ENCODE data around the gene C20orf144.

DNA sequence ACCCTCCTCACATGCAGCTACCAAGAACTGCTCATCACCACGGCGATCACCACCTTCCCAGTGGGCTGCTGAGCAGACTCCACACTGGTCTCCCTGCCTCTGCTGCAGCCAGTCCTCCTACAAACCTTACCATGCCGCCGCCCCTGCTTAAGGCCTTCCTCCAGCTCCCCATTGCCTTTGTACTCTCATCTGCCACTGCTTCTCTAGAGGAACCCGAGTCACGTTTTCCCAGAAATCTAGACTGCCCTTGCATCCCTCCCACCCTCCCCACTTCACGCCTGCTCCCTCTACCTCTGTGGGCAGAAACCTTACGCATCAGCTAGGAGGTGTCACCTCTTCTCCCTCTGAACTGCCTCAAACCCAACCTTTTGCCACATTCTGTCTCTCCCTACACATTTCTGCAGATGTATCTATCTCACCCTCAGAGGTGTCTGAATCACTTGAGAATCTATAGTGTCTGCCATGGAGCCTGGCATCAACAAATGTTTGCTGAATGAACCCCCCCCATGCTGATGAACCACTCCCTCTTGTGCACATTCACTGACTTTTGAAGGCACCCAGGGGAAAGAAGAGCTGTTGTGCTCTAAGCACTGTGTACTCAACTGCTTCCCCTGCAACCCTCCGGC lies 19.7 kb downstream of the C20orf144 start:
- no peak for TF ChIP-seq EZH2 (IDR thresholded peaks at IDR 0.05; ENCODE audit: borderline replicate concordance, low read depth, low read length, severe bottlenecking)
- TF ChIP-seq, protein P1, sequence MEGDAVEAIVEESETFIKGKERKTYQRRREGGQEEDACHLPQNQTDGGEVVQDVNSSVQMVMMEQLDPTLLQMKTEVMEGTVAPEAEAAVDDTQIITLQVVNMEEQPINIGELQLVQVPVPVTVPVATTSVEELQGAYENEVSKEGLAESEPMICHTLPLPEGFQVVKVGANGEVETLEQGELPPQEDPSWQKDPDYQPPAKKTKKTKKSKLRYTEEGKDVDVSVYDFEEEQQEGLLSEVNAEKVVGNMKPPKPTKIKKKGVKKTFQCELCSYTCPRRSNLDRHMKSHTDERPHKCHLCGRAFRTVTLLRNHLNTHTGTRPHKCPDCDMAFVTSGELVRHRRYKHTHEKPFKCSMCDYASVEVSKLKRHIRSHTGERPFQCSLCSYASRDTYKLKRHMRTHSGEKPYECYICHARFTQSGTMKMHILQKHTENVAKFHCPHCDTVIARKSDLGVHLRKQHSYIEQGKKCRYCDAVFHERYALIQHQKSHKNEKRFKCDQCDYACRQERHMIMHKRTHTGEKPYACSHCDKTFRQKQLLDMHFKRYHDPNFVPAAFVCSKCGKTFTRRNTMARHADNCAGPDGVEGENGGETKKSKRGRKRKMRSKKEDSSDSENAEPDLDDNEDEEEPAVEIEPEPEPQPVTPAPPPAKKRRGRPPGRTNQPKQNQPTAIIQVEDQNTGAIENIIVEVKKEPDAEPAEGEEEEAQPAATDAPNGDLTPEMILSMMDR (IDR thresholded peaks at IDR 0.05; ENCODE audit: borderline replicate concordance, extremely low read depth, low read length, poor library complexity, severe bottlenecking), result no peak
